Measurements from ENCODE around the gene PCIF1. TPM values are rescaled to one million over a fixed set of nuclear protein-coding genes. Genes with fewer than 3 reads are reported as not detected.

The PCIF1 gene
- total and polyA plus RNA-seq, 2 donors (not counting 3 experiments of a cell fraction or from before 2014, with no cell fraction given), result 26.4 to 27.2 TPM

DNA sequence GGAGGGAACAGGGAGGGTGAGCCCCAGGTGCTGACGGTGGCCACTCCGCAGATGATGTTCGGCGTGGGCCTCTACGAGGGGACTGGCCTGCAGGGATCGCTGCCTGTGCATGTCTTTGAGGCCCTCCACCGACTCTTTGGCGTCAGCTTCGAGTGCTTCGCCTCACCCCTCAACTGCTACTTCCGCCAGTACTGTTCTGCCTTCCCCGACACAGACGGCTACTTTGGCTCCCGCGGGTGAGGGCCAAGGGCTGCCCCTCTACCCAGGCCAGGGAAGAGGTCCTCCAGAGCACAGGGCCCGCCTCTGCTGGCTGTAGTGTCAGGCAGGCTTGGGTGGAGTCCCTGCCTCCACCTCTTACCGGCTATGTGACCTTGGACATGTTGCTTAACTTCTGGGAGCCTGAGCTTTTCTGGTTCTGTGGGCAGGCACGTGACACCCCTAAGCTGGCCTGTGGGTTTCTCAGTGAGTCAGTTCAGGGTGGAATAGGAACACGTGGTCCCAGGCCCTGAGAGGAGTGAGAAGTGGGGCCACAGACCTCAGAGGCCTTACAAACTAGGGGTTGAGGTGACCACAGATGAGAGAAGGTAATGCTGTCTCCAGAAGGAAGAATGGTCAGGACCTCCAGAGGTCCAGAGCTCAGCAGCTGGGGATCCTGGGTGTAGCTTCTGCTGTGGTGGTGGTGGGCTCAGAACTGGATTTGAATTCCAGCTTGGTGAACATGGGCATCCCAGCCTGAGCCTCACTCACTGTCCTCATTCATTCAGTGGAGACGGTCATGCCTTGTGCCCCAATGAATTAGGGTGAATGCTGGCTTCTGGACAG, 11.9 kb downstream of the PCIF1 start:
- Histone ChIP-seq H3K4me2 (ENCODE audit: insufficient read depth, low read length) (no peak overlapping the region), H3K27me3 (ENCODE audit: control insufficient read depth in 2 of 2, insufficient read depth in 2 of 2, low read length in 2 of 2) (no peaks in the 10 kb centered on the region), H3K9ac (replicated peaks; ENCODE audit: extremely low read depth, insufficient read depth, low read length) (no peak overlapping the region), H3K27ac (ENCODE audit: insufficient read depth, low read depth, low read length) (no peak overlapping the region), H3K9me3 (replicated peaks; ENCODE audit: control insufficient read depth, insufficient read depth, low read length) (no peaks in the 10 kb centered on the region), H3K79me2 (ENCODE audit: control insufficient read depth, insufficient read depth, low read length) (no peaks in the 10 kb centered on the region), H4K20me1 (replicated peaks; ENCODE audit: control insufficient read depth, extremely low read depth, insufficient read depth, low read length) (no peaks in the 10 kb centered on the region), H3K9me1 (replicated peaks; ENCODE audit: control insufficient read depth, extremely low read depth, insufficient read depth, low read length) (no peaks in the 10 kb centered on the region), H3K36me3 (ENCODE audit: control insufficient read depth in 2 of 2, extremely low read depth in 1 of 2, insufficient read depth in 2 of 2, low read length in 2 of 2) (peaks cover 7 to 73% of the 10 kb centered on the region in 2 experiments), H2AFZ (ENCODE audit: low read depth, low read length) (no peak overlapping the region), H3K4me1 (ENCODE audit: control insufficient read depth, extremely low read depth, insufficient read depth, low read length) (no peaks in the 10 kb centered on the region), H3K4me3 (replicated peaks in 1 of 3; ENCODE audit: insufficient read depth in 1 of 3, low read depth in 1 of 3, low read length in 3 of 3) (no peak overlapping the region)
- no peak for DNase-seq (ENCODE audit: low read depth, low spot score)
- intact Hi-C loops (cut with micrococcal nuclease) (no loop called here), dilution Hi-C loops (cut with MboI; ENCODE audit: extremely low pct_ligation_motif_present, low sequenced_read_pairs) (no loop called here)
- CTCF ChIA-PET, result interaction anchor here (0.7 to 1.2 kb wide), 3 partner anchors 10 to 120 kb away, joined by 3 read pairs; no protein-coding TSS in a partner anchor
- no peak for FAIRE-seq
- POLR2A ChIA-PET, result interaction anchor here (0.7 kb wide), 1 partner anchor 11 kb away, joined by 3 read pairs; no protein-coding TSS in a partner anchor
- TF ChIP-seq POLR2A (IDR thresholded peaks at IDR 0.05; ENCODE audit: low read depth, low read length), result no peak
- TF ChIP-seq POLR2AphosphoS5 (IDR thresholded peaks at IDR 0.05; ENCODE audit: insufficient read depth, low read depth, low read length), result no peak
- no peak for TF ChIP-seq MYC (IDR thresholded peaks at IDR 0.05; ENCODE audit: low read depth, low read length)
- TF ChIP-seq, protein P1, sequence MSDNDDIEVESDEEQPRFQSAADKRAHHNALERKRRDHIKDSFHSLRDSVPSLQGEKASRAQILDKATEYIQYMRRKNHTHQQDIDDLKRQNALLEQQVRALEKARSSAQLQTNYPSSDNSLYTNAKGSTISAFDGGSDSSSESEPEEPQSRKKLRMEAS (IDR thresholded peaks at IDR 0.05; ENCODE audit: insufficient read depth, insufficient read length), result no peak
- BruUV-seq (replicated peaks), result no TSS peak

DNA sequence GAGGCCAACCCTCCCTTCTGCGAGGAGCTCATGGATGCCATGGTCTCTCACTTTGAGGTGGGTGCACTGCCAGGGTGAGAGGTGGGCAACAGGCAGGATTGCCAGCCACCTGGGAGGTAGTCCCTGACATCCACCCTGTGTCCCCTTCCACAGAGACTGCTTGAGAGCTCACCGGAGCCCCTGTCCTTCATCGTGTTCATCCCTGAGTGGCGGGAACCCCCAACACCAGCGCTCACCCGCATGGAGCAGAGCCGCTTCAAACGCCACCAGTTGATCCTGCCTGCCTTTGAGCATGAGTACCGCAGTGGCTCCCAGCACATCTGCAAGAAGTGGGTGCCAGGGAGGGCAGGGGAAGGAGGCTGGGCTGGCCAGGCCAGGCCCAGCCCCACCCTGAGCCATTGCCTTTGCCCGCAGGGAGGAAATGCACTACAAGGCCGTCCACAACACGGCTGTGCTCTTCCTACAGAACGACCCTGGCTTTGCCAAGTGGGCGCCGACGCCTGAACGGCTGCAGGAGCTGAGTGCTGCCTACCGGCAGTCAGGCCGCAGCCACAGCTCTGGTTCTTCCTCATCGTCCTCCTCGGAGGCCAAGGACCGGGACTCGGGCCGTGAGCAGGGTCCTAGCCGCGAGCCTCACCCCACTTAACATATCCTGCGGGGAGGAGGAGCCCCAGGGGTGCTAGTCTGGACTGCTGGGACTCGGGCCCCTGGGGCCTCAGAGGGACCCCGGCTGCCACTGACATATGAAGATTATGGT, 12.8 kb downstream of the PCIF1 start:
- Histone ChIP-seq H2AFZ (ENCODE audit: low read depth, low read length) (no peak overlapping the region), H3K9me1 (replicated peaks; ENCODE audit: control insufficient read depth, extremely low read depth, insufficient read depth, low read length) (no peaks in the 10 kb centered on the region), H3K9me3 (replicated peaks; ENCODE audit: control insufficient read depth, insufficient read depth, low read length) (no peaks in the 10 kb centered on the region), H3K4me3 (replicated peaks in 1 of 3; ENCODE audit: insufficient read depth in 1 of 3, low read depth in 1 of 3, low read length in 3 of 3) (no peak overlapping the region), H3K9ac (replicated peaks; ENCODE audit: extremely low read depth, insufficient read depth, low read length) (no peak overlapping the region), H4K20me1 (replicated peaks; ENCODE audit: control insufficient read depth, extremely low read depth, insufficient read depth, low read length) (no peaks in the 10 kb centered on the region), H3K4me2 (ENCODE audit: insufficient read depth, low read length) (no peak overlapping the region), H3K27me3 (ENCODE audit: control insufficient read depth in 2 of 2, insufficient read depth in 2 of 2, low read length in 2 of 2) (no peaks in the 10 kb centered on the region), H3K27ac (ENCODE audit: insufficient read depth, low read depth, low read length) (no peak overlapping the region), H3K4me1 (ENCODE audit: control insufficient read depth, extremely low read depth, insufficient read depth, low read length) (no peaks in the 10 kb centered on the region), H3K36me3 (ENCODE audit: control insufficient read depth in 2 of 2, extremely low read depth in 1 of 2, insufficient read depth in 2 of 2, low read length in 2 of 2) (peaks cover 7 to 82% of the 10 kb centered on the region in 2 experiments), H3K79me2 (ENCODE audit: control insufficient read depth, insufficient read depth, low read length) (no peaks in the 10 kb centered on the region)
- no peak for TF ChIP-seq MYC (IDR thresholded peaks at IDR 0.05; ENCODE audit: low read depth, low read length)
- no peak for TF ChIP-seq FOS (IDR thresholded peaks at IDR 0.05; ENCODE audit: borderline replicate concordance, insufficient read depth, low read length)
- TF ChIP-seq, protein P2, sequence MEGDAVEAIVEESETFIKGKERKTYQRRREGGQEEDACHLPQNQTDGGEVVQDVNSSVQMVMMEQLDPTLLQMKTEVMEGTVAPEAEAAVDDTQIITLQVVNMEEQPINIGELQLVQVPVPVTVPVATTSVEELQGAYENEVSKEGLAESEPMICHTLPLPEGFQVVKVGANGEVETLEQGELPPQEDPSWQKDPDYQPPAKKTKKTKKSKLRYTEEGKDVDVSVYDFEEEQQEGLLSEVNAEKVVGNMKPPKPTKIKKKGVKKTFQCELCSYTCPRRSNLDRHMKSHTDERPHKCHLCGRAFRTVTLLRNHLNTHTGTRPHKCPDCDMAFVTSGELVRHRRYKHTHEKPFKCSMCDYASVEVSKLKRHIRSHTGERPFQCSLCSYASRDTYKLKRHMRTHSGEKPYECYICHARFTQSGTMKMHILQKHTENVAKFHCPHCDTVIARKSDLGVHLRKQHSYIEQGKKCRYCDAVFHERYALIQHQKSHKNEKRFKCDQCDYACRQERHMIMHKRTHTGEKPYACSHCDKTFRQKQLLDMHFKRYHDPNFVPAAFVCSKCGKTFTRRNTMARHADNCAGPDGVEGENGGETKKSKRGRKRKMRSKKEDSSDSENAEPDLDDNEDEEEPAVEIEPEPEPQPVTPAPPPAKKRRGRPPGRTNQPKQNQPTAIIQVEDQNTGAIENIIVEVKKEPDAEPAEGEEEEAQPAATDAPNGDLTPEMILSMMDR (IDR thresholded peaks at IDR 0.05; ENCODE audit: extremely low read depth in 1 of 2, insufficient read depth in 1 of 2, low read depth in 1 of 2, low read length in 2 of 2), result no peak
- no peak for TF ChIP-seq POLR2A (IDR thresholded peaks at IDR 0.05; ENCODE audit: low read depth, low read length)
- TF ChIP-seq, protein P1 (IDR thresholded peaks at IDR 0.05; ENCODE audit: insufficient read depth, insufficient read length), result no peak
- TF ChIP-seq JUN (IDR thresholded peaks at IDR 0.05; ENCODE audit: borderline replicate concordance, insufficient read depth, insufficient read length, low read depth), result no peak
- no peak for TF ChIP-seq EZH2 (IDR thresholded peaks at IDR 0.05; ENCODE audit: borderline replicate concordance, low read depth, low read length, severe bottlenecking)
- no peak for TF ChIP-seq POLR2AphosphoS5 (IDR thresholded peaks at IDR 0.05; ENCODE audit: insufficient read depth, low read depth, low read length)
- TF ChIP-seq GATA2 (IDR thresholded peaks at IDR 0.05; ENCODE audit: insufficient read depth, insufficient read length, low read depth, low read length), result no peak
- BruUV-seq (replicated peaks), result no TSS peak
- CTCF ChIA-PET, result interaction anchor here (0.7 to 1.9 kb wide), 5 partner anchors 10 to 124 kb away, joined by 3 to 18 read pairs (median 3); no protein-coding TSS in a partner anchor
- DNase-seq (ENCODE audit: low read depth, low spot score) (no peak), FAIRE-seq (no peak)
- dilution Hi-C loops (cut with MboI; ENCODE audit: extremely low pct_ligation_motif_present, low sequenced_read_pairs) (no loop called here), intact Hi-C loops (cut with micrococcal nuclease) (no loop called here)
- POLR2A ChIA-PET, result no interaction called here
